VCaP (cell line): ENCODE results near the gene RAC2.

Source experiments
- H3K27ac ChIP-seq: fragments of 450-650 bp; 2 replicates; pipeline ENCODE4 v1.5.1; 2017
- CTCF ChIP-seq: fragments of 450-650 bp; conservative IDR thresholded peaks from 2 replicates; pipeline ENCODE4 v1.5.1; 2017; ENCODE audit warnings: mild to moderate bottlenecking, moderate library complexity

RAC2 gene

DNA sequence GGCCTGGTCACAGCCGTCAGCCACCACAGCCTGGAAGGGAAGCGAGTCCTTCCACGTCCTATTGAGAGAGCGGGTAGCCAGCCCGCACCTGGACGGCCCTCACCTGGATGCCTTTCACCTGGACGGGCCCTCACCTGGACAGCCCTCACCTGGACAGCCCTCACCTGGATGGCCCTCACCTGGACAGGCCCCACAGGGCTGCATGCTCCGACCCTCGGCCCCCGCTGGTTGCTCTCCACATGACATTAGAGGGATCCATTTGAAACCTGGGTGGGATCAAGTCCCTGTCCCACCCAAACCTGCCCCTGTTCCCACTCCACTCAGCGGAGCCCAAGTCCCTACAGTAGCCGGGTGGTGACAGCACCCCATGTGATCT is 59.7 kb downstream of the RAC2 start:
- no peak for TF ChIP-seq CTCF
- H3K27ac ChIP-seq: no peak overlapping the region

DNA sequence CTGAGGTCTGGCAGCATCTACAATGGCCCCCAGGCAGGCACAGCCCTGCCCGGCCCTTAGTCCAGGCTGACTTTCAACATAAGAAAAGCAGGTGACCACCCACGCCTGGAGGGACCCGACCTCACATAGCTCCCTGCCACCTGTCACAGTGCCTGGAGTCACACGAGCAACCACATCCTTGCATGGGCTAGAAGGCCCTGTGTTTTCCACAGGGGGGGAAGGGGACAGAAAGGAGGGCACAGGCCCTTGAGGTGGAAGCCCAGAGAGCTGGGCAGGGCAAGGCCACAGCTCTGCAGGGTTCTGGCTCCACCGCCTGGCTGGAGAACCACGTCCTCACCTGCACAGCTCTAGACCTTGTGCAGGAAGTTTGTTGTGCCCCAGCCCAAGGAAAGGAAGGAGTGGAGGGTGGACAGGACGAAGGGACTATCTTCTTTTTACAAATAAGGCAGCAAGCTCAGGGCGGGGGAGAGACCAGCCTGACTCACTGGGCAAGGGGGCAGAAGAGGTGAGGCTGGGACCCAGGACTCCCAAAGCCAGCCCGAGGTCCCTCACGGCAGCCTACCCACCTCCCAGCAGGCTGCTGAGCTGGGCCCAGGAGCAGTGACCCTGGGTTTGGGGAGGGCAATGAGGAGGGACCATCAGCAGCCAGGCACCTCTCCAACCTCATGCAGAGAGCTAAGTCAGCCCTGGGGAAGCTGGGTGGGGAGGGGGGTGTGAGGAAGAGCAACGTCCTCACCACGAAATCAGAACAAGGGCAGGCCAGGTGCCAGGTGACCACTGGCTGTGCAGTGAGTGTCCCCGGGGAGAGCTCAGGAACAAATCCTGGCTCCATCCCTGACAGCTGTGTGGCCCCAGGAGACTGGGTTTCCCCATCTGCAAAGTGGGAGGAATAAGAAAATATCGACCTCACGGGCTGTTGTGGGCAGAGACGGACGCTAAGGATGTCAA is 60.4 kb downstream of the RAC2 start:
- no peak for TF ChIP-seq CTCF
- no peak overlapping the region for H3K27ac ChIP-seq

DNA sequence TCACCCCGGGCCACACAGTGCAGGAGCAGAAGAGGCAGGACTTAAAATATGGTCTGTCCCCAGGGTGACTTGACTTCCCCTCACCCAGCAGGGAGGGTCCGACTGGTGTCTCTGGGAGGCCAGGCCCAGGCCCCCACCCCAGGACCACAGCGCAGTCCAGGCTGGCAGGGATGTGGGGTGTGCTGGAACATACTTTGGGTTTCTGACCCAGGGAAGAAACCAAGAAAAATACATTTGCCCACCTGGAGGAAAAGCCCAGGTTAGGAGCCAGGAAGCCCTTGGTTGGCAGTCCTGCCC is 61.2 kb downstream of the RAC2 start:
- TF ChIP-seq CTCF: no peak
- H3K27ac ChIP-seq: no peak overlapping the region

DNA sequence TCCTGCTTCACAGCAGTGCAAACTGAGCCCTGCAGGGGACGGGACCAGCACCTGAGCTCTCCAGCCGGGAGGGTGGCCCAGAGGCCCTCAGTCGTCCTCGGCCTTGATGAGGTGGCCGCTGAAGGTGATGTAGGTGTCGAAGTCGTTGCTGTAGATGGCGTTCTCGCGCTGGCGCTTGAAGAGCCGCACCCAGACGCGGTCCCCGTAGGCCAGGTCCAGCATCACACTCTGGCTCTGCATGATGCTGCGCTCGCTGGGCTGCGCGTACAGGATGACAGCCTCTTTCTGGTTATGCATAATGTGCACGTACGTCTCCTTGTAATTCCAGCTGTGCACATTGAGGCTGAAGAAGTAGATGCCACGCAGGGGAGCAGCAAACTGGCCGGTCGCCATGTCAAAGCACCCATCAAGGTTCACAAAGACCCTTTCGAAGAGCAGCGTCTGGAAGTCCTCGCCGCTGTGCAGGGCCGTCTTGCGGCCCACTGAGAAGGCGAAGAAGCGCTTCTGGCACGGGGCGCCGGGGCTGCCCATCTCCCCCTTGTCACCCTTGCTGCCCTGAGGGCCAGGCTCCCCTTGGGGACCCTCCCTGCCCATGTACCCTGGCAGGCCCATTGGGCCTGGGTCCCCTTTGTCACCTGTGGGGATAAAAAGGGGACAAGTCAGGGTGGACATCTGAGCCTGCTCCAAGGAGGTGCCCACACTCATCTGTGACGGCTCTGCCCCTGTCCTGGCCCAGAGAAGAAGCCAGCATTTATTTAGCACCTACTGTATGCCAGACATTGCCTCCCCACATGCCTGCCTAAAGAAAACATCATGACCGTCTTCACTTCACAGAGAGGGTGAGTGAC is 61.7 kb downstream of the RAC2 start:
- TF ChIP-seq CTCF: no peak
- no peak overlapping the region for H3K27ac ChIP-seq

GRCh38 chr22:37181681-37182080 is 62.4 kb downstream of the RAC2 start:
- no peak for TF ChIP-seq CTCF
- H3K27ac ChIP-seq: no peak overlapping the region

GRCh38 chr22:37180531-37181231 is 63.4 kb downstream of the RAC2 start:
- H3K27ac ChIP-seq: no peak overlapping the region
- TF ChIP-seq CTCF: no peak
